Osteocyte (in vitro differentiated cells): ENCODE results near the gene SLC39A7. TPM values are rescaled to one million over a fixed set of nuclear protein-coding genes. Genes with fewer than 3 reads are reported as not detected.
"Not testable (repeated sequence)": the region's sequence is repeated elsewhere in the genome, so short reads cannot be mapped to it uniquely, and the experiment has no call there.

Source experiments
- DNase-seq: peaks from one replicate; pipeline ENCODE4 v3.0.0; 2021; ENCODE audit warnings: mixed read lengths; ENCODE audit not compliant: unreplicated experiment; ENCODE audit errors: extremely low spot score
- H3K27ac Mint-ChIP-seq: one replicate; pipeline ENCODE4 v1.8.0; 2021; ENCODE audit warnings: mild to moderate bottlenecking, mixed read lengths; ENCODE audit not compliant: unreplicated experiment
- H3K27me3 Mint-ChIP-seq: one replicate; pipeline ENCODE4 v1.8.0; 2021; ENCODE audit warnings: mixed read lengths; ENCODE audit not compliant: unreplicated experiment
- H3K36me3 Mint-ChIP-seq: one replicate; pipeline ENCODE4 v1.8.0; 2021; ENCODE audit warnings: mixed read lengths; ENCODE audit not compliant: unreplicated experiment
- H3K4me1 Mint-ChIP-seq: one replicate; pipeline ENCODE4 v1.8.0; 2021; ENCODE audit warnings: mixed read lengths; ENCODE audit not compliant: unreplicated experiment
- H3K4me3 Mint-ChIP-seq: one replicate; pipeline ENCODE4 v1.8.0; 2021; ENCODE audit warnings: mild to moderate bottlenecking, moderate library complexity, mixed read lengths; ENCODE audit not compliant: unreplicated experiment
- H3K9me3 Mint-ChIP-seq: one replicate; pipeline ENCODE4 v1.8.0; 2021; ENCODE audit warnings: mixed read lengths; ENCODE audit not compliant: unreplicated experiment
- total RNA-seq: library from RNA; stranded (reverse); gene quantifications from 2 replicates; pipeline ENCODE4 v1.2.1, GENCODE V29; 2021
- TF ChIP-seq, protein P1 (sequence below): fragments of 200-600 bp; sonication (generic); IDR thresholded peaks from 2 replicates; pipeline ENCODE4 v1.5.0; 2021; ENCODE audit warnings: antibody characterized with exemption, mild to moderate bottlenecking, moderate library complexity

Gene SLC39A7
- total RNA-seq, 1 donor from 2014 or later: 201 TPM

DNA sequence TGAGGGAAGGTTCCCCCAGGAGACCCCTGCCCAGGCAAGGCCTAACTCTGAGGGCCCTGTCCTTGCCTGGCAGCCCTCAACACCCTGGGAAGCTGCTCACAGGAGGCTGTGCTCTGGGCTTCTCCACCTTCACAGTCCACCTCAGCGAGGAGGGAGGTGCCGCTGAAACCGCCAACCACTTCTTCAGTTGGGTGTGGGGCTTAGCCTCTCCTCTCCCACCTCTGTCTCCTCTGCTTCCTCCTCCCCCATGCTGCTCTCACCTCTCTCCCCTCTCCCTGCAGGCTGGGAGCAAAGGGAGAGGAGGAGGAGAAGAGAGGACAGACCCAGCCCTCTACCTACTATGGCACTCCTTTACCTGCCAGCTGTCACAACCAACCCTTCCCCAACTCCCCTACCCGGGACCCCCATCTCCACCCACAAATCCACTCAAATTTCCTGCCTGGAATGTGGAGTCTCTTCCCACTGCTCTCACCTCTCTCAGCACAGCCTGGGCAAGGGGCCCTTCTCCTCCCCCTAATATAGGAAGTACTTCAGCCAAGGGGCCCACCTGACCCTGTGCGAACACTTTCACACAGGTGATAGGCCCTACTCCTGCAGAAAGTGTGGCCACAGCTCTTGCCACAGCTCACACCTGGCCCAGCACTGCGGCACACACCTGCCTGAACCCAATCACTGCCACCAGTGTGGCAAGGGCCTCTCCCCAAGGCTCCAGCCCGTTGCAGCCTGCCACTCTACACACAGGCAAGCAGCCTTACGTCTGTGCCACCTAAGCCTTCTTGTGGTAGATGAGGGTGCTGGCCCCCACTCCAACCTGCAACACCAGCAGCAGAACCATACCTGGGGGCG, 14.8 kb downstream of the SLC39A7 start:
- H3K36me3 Mint-ChIP-seq: peaks cover 5% of the 10 kb centered on the region
- no peak overlapping the region for H3K27ac Mint-ChIP-seq
- no peak overlapping the region for H3K4me3 Mint-ChIP-seq
- peaks cover 18% of the 10 kb centered on the region for H3K4me1 Mint-ChIP-seq
- H3K9me3 Mint-ChIP-seq: no peaks in the 10 kb centered on the region
- DNase-seq: no peak
- H3K27me3 Mint-ChIP-seq: peaks cover 19% of the 10 kb centered on the region
- TF ChIP-seq, protein P1, sequence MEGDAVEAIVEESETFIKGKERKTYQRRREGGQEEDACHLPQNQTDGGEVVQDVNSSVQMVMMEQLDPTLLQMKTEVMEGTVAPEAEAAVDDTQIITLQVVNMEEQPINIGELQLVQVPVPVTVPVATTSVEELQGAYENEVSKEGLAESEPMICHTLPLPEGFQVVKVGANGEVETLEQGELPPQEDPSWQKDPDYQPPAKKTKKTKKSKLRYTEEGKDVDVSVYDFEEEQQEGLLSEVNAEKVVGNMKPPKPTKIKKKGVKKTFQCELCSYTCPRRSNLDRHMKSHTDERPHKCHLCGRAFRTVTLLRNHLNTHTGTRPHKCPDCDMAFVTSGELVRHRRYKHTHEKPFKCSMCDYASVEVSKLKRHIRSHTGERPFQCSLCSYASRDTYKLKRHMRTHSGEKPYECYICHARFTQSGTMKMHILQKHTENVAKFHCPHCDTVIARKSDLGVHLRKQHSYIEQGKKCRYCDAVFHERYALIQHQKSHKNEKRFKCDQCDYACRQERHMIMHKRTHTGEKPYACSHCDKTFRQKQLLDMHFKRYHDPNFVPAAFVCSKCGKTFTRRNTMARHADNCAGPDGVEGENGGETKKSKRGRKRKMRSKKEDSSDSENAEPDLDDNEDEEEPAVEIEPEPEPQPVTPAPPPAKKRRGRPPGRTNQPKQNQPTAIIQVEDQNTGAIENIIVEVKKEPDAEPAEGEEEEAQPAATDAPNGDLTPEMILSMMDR: no peak

DNA sequence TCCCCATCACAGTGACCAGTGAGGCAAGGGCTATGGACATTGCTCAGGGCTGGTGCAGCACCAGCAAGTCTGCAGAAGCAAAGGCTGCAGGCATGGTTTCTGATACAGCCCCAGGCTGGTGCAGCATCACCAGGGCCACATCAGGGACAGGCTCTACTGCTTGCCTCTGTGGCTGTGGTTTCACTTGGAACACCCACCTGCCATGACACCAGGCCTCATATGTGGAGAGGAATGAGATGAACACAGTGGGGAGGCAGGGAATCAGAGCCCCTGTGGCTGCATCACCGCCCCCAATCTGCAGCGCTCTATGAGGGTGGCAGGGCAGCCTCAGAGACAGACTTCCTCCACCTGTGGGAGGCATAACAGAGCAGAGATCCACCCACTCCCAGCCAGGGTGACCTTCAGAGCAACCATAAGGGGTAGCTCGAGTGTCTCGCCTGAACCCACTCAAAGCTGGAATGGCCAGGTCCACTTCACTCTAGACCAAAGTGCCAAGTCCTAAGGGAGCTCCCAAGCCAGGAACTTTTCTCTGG, 15.5 kb downstream of the SLC39A7 start:
- H3K27ac Mint-ChIP-seq: no peak overlapping the region
- no peak for DNase-seq
- H3K4me1 Mint-ChIP-seq: peaks cover 18% of the 10 kb centered on the region
- H3K36me3 Mint-ChIP-seq: peaks cover 3% of the 10 kb centered on the region
- H3K9me3 Mint-ChIP-seq: no peaks in the 10 kb centered on the region
- no peak overlapping the region for H3K4me3 Mint-ChIP-seq
- peaks cover 22% of the 10 kb centered on the region for H3K27me3 Mint-ChIP-seq
- TF ChIP-seq, protein P1: no peak

DNA sequence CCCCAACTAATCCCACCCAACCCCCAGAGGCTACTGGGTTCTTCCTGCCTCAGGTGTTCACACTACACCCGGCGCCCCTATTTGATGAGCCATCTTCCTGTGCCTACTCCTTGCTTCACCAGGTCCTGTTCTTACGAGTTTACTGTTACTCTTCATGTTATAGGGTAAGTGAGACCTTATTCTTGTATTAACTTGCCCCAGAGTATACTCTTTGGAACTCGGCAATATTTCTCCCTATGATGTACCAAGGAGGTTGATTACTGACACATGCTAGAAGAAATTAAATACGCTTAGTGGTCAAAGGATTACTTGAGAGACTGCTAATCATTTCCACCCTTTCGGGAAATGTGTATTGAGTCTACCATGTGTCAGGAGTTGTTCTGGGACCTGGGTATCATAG, 16.6 kb downstream of the SLC39A7 start:
- Mint-ChIP-seq H3K36me3 (no peaks in the 10 kb centered on the region), H3K4me3 (no peak overlapping the region), H3K4me1 (peaks cover 15% of the 10 kb centered on the region), H3K9me3 (no peaks in the 10 kb centered on the region), H3K27me3 (peaks cover 31% of the 10 kb centered on the region), H3K27ac (no peak overlapping the region)
- no peak for DNase-seq
- TF ChIP-seq, protein P1: no peak

DNA sequence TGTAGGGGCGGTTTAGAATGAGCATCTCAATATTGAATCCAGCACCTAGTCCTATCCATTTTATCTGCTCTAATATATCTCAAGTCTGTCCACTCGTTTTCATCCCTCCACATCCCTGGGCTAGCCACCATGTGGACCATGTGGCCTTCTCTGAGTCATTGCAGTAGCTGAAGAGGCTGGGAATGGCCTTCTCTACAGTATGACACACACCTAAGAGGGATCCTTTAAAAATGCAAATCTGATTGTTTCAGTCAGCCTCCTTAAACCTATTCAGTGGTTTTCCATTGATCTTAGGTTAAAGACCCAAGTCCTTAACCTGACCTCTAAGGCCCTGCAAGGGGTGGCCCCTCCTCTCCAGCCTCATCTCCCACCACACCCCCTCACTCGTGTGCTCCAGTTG, 17.0 kb downstream of the SLC39A7 start:
- DNase-seq: no peak
- Mint-ChIP-seq H3K4me1 (peaks cover 12% of the 10 kb centered on the region), H3K27me3 (peaks cover 36% of the 10 kb centered on the region)

DNA sequence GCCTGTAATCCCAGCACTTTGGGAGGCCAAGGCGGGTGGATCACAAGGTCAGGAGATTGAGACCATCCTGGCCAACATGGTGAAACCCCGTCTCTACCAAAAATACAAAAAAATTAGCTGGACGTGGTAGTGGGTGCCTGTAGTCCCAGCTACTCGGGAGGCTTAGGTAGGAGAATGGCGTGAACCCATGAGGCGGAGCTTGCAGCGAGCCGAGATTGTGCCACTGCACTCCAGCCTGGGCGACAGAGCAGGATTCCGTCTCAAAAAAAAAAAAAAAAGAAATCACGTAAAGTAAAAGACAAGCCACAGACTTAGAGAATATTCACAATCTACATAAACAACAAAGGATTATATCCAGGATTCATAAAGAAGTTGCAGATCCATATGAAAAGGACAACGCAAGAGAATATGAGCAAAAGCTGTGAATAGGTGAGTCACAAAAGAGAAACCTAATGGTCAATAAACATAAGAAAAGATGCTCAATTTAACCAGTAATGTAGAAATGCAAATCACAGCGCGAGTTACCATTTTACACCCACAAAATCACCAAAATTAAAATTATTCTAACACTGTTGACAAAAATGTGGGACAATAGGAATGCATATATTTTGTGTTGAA, 25.9 kb downstream of the SLC39A7 start:
- H3K9me3 Mint-ChIP-seq, H3K36me3 Mint-ChIP-seq, H3K4me3 Mint-ChIP-seq, H3K27ac Mint-ChIP-seq, DNase-seq, H3K4me1 Mint-ChIP-seq: not testable (repeated sequence)
- H3K27me3 Mint-ChIP-seq: peaks cover 52% of the 10 kb centered on the region

More for the DNA sequence above, 17.0 kb downstream of the SLC39A7 start:
- TF ChIP-seq, protein P1: no peak
- H3K9me3 Mint-ChIP-seq: no peaks in the 10 kb centered on the region
- H3K27ac Mint-ChIP-seq: no peak overlapping the region
- H3K36me3 Mint-ChIP-seq: no peaks in the 10 kb centered on the region
- no peak overlapping the region for H3K4me3 Mint-ChIP-seq
